ENCODE results near the gene SRGAP1. TPM values are rescaled to one million over a fixed set of nuclear protein-coding genes. Genes with fewer than 3 reads are reported as not detected.
"Not testable (repeated sequence)": the region's sequence is repeated elsewhere in the genome, so short reads cannot be mapped to it uniquely, and the experiment has no call there.

SRGAP1 gene
- total RNA-seq, 1 experiment from 2014 or later = 26.8 TPM

DNA sequence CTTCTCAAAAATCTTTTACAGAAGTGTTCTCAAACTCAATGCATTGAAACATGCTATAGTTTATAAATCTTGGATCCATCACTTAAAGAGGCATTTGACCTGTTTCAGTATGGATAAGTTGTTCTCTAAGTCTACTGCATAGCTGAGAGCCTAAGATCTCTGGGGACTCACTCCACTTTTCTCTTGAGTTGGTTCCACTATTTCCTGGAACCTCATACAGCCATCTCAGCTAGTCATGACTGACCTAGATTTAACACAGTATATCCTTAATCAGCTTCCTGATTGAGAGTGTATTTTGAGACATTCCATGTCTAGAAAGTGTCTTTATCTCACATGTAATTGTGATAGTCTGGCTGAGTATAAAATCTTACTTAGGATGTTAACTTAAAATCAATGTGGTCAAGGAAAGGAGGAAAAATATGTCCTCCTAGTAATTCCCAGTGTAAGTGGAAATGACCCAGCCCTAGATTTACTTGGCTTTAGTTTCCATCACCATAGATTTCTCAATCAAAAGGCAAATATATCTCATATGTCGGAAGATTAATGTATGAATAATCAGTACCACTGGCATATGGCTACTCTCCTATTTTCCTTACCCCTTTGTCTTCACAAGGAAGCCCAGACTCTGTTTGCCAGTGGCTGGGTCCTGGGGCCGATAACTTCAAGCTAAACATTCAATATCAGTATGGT is 315.7 kb downstream of the SRGAP1 start:
- in situ Hi-C loops (cut with HindIII; ENCODE audit: low pct_unique_long_range_greater_than_20kb, low sequenced_read_pairs) = no loop called here
- Histone ChIP-seq H3K9me3 (ENCODE audit: control insufficient read depth, insufficient read depth, low read depth, low read length) (no peaks in the 10 kb centered on the region), H3K4me3 (ENCODE audit: low read depth in 2 of 2, low read length in 2 of 2) (no peak overlapping the region), H3K27ac (ENCODE audit: low read length) (no peak overlapping the region), H3K27me3 (ENCODE audit: control insufficient read depth, insufficient read depth, low read length) (no peaks in the 10 kb centered on the region), H3K4me1 (ENCODE audit: control insufficient read depth, insufficient read depth, low read length) (no peaks in the 10 kb centered on the region; the same call in 1 of the 2 replicates), H3K36me3 (ENCODE audit: control insufficient read depth, insufficient read depth, low read length) (no peaks in the 10 kb centered on the region)
- BruUV-seq (replicated peaks) = no TSS peak
- DNase-seq (ENCODE audit: low read depth, low spot score) (no peak), ATAC-seq (no peak)
- intact Hi-C loops (cut with micrococcal nuclease; ENCODE audit: unreplicated experiment) = no loop called here
- TF ChIP-seq SIN3A (IDR thresholded peaks at IDR 0.05; ENCODE audit: borderline replicate concordance, insufficient read depth, low read depth, low read length) (no peak), POLR2AphosphoS5 (IDR thresholded peaks at IDR 0.05; ENCODE audit: low read depth, low read length) (no peak), TCF7L2 (IDR thresholded peaks at IDR 0.05; ENCODE audit: low read depth, low read length) (no peak)
- TF ChIP-seq, protein P1, sequence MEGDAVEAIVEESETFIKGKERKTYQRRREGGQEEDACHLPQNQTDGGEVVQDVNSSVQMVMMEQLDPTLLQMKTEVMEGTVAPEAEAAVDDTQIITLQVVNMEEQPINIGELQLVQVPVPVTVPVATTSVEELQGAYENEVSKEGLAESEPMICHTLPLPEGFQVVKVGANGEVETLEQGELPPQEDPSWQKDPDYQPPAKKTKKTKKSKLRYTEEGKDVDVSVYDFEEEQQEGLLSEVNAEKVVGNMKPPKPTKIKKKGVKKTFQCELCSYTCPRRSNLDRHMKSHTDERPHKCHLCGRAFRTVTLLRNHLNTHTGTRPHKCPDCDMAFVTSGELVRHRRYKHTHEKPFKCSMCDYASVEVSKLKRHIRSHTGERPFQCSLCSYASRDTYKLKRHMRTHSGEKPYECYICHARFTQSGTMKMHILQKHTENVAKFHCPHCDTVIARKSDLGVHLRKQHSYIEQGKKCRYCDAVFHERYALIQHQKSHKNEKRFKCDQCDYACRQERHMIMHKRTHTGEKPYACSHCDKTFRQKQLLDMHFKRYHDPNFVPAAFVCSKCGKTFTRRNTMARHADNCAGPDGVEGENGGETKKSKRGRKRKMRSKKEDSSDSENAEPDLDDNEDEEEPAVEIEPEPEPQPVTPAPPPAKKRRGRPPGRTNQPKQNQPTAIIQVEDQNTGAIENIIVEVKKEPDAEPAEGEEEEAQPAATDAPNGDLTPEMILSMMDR (IDR thresholded peaks at IDR 0.05) = no peak
- TF ChIP-seq, protein P2, sequence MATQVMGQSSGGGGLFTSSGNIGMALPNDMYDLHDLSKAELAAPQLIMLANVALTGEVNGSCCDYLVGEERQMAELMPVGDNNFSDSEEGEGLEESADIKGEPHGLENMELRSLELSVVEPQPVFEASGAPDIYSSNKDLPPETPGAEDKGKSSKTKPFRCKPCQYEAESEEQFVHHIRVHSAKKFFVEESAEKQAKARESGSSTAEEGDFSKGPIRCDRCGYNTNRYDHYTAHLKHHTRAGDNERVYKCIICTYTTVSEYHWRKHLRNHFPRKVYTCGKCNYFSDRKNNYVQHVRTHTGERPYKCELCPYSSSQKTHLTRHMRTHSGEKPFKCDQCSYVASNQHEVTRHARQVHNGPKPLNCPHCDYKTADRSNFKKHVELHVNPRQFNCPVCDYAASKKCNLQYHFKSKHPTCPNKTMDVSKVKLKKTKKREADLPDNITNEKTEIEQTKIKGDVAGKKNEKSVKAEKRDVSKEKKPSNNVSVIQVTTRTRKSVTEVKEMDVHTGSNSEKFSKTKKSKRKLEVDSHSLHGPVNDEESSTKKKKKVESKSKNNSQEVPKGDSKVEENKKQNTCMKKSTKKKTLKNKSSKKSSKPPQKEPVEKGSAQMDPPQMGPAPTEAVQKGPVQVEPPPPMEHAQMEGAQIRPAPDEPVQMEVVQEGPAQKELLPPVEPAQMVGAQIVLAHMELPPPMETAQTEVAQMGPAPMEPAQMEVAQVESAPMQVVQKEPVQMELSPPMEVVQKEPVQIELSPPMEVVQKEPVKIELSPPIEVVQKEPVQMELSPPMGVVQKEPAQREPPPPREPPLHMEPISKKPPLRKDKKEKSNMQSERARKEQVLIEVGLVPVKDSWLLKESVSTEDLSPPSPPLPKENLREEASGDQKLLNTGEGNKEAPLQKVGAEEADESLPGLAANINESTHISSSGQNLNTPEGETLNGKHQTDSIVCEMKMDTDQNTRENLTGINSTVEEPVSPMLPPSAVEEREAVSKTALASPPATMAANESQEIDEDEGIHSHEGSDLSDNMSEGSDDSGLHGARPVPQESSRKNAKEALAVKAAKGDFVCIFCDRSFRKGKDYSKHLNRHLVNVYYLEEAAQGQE (IDR thresholded peaks at IDR 0.05; ENCODE audit: insufficient read depth in 1 of 2, low read depth in 2 of 2, low read length in 1 of 2) = no peak
- ChIA-PET POLR2A (no interaction called here), CTCF (no interaction called here)

DNA sequence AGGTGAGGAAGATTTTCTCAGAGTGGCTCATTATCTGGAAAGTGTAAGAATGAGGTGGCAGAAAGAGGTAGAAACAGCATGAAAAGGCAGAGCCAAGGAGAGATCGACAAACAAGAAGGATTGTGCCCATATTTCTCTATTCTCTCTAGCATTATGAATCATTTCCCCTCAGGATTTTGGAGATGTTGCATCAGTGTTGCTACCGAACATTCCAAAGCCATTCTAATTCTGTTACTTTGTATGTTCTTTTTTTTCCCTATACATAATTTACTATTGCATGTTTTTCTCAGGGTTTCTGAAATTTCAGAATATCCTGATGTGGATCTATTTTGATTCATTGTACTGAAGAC is 316.2 kb downstream of the SRGAP1 start:
- ChIA-PET POLR2A (no interaction called here), CTCF (no interaction called here)
- H3K27me3 ChIP-seq (ENCODE audit: control insufficient read depth, insufficient read depth, low read length) = no peaks in the 10 kb centered on the region
- H3K36me3 ChIP-seq (ENCODE audit: control insufficient read depth, insufficient read depth, low read length) = no peaks in the 10 kb centered on the region
- no peak overlapping the region for H3K4me3 ChIP-seq (ENCODE audit: low read depth in 2 of 2, low read length in 2 of 2)
- H3K4me1 ChIP-seq (ENCODE audit: control insufficient read depth, insufficient read depth, low read length) = no peaks in the 10 kb centered on the region; the same call in 1 of the 2 replicates
- no peak for DNase-seq (ENCODE audit: low read depth, low spot score)
- intact Hi-C loops (cut with micrococcal nuclease; ENCODE audit: unreplicated experiment) (no loop called here), in situ Hi-C loops (cut with HindIII; ENCODE audit: low pct_unique_long_range_greater_than_20kb, low sequenced_read_pairs) (no loop called here)
- ATAC-seq = no peak
- BruUV-seq (replicated peaks) = no TSS peak
- no peak overlapping the region for H3K27ac ChIP-seq (ENCODE audit: low read length)
- TF ChIP-seq, protein P2 (IDR thresholded peaks at IDR 0.05; ENCODE audit: insufficient read depth in 1 of 2, low read depth in 2 of 2, low read length in 1 of 2) = no peak
- TF ChIP-seq SIN3A (IDR thresholded peaks at IDR 0.05; ENCODE audit: borderline replicate concordance, insufficient read depth, low read depth, low read length) = no peak
- TF ChIP-seq, protein P1 (IDR thresholded peaks at IDR 0.05) = no peak
- TF ChIP-seq POLR2AphosphoS5 (IDR thresholded peaks at IDR 0.05; ENCODE audit: low read depth, low read length) = no peak
- no peak for TF ChIP-seq TCF7L2 (IDR thresholded peaks at IDR 0.05; ENCODE audit: low read depth, low read length)
- no peaks in the 10 kb centered on the region for H3K9me3 ChIP-seq (ENCODE audit: control insufficient read depth, insufficient read depth, low read depth, low read length)

DNA sequence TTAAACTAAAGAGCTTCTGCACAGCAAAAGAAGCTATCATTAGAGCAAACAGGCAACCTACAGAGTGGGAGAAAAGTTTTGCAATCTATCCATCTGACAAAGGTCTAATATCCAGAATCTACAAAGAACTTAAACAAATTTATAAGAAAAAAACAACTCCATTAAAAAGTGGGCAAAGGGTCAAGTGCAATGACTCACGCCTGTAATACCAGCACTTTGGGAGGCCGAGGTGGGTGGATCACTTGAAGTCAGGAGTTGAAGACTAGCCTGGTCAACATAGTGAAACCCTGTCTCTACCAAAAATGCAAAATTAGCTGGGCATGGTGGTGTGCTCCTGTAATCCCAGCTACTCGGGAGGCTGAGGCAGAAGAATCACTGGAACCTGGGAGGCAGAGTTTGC is 322.1 kb downstream of the SRGAP1 start:
- in situ Hi-C loops (cut with HindIII; ENCODE audit: low pct_unique_long_range_greater_than_20kb, low sequenced_read_pairs); ATAC-seq: not testable (repeated sequence)

More for the DNA sequence above, 322.1 kb downstream of the SRGAP1 start:
- H3K27ac ChIP-seq (ENCODE audit: low read length); BruUV-seq (replicated peaks); POLR2A ChIA-PET; H3K9me3 ChIP-seq (ENCODE audit: control insufficient read depth, insufficient read depth, low read depth, low read length); CTCF ChIA-PET; H3K36me3 ChIP-seq (ENCODE audit: control insufficient read depth, insufficient read depth, low read length); H3K27me3 ChIP-seq (ENCODE audit: control insufficient read depth, insufficient read depth, low read length); H3K4me3 ChIP-seq (ENCODE audit: low read depth in 2 of 2, low read length in 2 of 2); H3K4me1 ChIP-seq (ENCODE audit: control insufficient read depth, insufficient read depth, low read length); intact Hi-C loops (cut with micrococcal nuclease; ENCODE audit: unreplicated experiment); DNase-seq (ENCODE audit: low read depth, low spot score): not testable (repeated sequence)
